ENCODE measurements around the gene GJB2. TPM values are rescaled to one million over a fixed set of nuclear protein-coding genes. Genes with fewer than 3 reads are reported as not detected.

The GJB2 gene
- total RNA-seq, 6 experiments from 2014 or later = not detected

DNA sequence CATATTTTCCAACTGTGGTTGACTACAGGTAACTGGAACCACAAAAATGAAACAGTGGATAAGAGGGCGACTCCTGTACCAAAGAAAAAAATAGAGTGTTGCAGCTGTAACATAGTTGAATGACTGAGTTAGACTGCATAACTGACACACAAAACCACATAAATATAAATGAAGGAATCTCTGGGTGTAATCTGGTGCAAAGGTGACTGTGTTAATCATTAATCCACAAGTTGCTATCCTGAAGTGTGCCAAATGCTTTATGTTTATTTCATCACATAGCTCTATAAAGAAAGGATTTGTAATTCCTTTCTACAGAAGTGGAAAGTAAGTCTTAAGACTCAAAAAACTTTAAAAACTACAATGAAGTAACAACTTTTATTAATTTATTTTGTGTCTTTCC, 6.0 kb upstream of the GJB2 start:
- no peaks in the 10 kb centered on the region for H3K9me3 Mint-ChIP-seq

DNA sequence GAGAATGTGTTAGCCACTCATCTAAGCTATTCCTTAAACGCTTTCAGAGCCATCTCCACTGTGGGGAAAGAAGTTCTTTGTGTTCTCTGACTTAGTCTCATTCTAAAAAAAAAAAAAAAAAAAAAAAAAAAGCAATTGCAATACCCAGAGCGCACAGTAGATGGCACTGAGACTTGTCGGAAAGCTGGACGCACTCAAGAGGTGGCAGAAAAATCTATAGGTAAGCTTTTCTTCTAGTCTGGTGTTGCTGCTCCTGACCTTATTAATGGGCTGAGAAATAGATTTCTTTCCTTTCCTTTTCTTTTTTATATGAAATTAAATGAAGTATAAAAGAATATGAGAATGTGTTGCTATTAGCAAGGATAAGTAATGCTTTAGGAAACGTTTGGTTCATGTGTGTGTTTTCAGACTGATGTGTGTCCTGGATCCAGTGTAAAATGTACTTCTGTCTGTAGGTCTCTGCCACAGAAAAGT, 4.7 kb upstream of the GJB2 start:
- peaks cover 34% of the 10 kb centered on the region for H3K27me3 Mint-ChIP-seq (ENCODE audit: insufficient read depth)
- DNase-seq = no peak
- no peaks in the 10 kb centered on the region for H3K9me3 Mint-ChIP-seq
- no peaks in the 10 kb centered on the region for H3K4me1 Mint-ChIP-seq (ENCODE audit: low read depth)
- TF ChIP-seq, protein P1, sequence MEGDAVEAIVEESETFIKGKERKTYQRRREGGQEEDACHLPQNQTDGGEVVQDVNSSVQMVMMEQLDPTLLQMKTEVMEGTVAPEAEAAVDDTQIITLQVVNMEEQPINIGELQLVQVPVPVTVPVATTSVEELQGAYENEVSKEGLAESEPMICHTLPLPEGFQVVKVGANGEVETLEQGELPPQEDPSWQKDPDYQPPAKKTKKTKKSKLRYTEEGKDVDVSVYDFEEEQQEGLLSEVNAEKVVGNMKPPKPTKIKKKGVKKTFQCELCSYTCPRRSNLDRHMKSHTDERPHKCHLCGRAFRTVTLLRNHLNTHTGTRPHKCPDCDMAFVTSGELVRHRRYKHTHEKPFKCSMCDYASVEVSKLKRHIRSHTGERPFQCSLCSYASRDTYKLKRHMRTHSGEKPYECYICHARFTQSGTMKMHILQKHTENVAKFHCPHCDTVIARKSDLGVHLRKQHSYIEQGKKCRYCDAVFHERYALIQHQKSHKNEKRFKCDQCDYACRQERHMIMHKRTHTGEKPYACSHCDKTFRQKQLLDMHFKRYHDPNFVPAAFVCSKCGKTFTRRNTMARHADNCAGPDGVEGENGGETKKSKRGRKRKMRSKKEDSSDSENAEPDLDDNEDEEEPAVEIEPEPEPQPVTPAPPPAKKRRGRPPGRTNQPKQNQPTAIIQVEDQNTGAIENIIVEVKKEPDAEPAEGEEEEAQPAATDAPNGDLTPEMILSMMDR (IDR thresholded peaks at IDR 0.05) = peak; percentile 87
- H3K36me3 Mint-ChIP-seq (ENCODE audit: low read depth) = no peaks in the 10 kb centered on the region
- H3K4me3 Mint-ChIP-seq = no peak overlapping the region
- no peak overlapping the region for H3K27ac Mint-ChIP-seq

More for the DNA sequence above, 6.0 kb upstream of the GJB2 start:
- Mint-ChIP-seq H3K4me1 (ENCODE audit: low read depth) (no peaks in the 10 kb centered on the region), H3K36me3 (ENCODE audit: low read depth) (no peaks in the 10 kb centered on the region), H3K27me3 (ENCODE audit: insufficient read depth) (peaks cover 27% of the 10 kb centered on the region), H3K27ac (no peak overlapping the region), H3K4me3 (no peak overlapping the region)
- no peak for DNase-seq
- TF ChIP-seq, protein P1 (IDR thresholded peaks at IDR 0.05) = no peak

DNA sequence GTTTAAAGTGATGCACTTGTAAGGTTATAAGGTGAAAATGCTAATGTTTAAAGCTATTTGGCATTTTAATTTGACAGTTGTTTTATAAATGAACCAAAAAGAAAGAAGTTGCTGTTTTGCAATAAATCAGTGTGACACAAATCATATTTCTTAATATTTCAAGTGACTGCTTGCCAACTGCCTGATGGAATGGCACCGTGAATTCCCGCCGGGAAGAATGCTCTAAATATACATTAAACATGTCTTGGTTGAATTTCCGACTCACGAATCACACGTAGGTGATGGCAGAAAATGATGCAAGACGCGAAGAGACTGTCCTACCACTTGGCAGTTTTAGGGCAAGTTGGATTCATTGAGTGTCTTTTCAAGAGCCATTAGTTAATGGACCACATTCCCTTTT, 3.1 kb upstream of the GJB2 start:
- Mint-ChIP-seq H3K27ac (no peak overlapping the region), H3K36me3 (ENCODE audit: low read depth) (no peaks in the 10 kb centered on the region), H3K4me3 (no peak overlapping the region), H3K27me3 (ENCODE audit: insufficient read depth) (peaks cover 47% of the 10 kb centered on the region), H3K9me3 (no peaks in the 10 kb centered on the region), H3K4me1 (ENCODE audit: low read depth) (peaks cover 2% of the 10 kb centered on the region)
- no peak for DNase-seq
- TF ChIP-seq, protein P1 (IDR thresholded peaks at IDR 0.05) = no peak

DNA sequence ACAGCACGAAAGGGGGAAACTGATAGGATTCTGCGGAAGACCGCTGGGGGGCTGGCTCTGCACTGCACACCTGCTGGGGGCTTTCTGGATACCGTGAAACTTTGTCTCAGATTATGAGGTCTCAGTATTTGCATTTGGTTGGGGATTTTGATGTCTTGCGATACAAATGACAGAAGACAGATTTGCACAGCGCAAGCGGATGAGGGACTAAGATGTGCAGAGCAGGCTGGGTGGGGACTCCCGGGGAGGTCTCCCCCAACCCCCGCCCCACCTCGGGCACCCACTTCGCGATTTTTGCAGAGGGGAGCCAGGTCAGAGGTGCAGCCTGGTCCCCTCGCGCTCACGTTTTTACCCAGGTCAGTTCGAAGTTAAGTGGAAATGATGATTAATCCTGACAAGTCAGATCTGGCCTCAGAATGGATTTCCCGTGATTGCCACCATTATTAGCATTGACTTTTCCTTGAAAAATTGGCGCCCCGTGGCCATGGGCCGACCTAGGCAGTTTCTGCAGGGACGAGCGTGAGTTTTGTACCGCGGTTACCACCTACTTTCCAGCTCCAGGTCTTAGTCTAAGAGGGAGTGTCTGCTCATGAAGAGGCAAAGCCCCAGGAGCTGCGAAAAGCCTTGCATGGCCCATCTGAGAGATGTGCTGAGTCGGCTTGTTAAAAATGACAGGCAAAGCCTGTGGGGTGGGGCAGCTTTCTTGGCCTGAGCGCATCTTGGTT, 1.3 kb upstream of the GJB2 start:
- DNase-seq = no peak
- Mint-ChIP-seq H3K9me3 (no peaks in the 10 kb centered on the region), H3K36me3 (ENCODE audit: low read depth) (no peaks in the 10 kb centered on the region), H3K27ac (no peak overlapping the region), H3K4me1 (ENCODE audit: low read depth) (peaks cover 9% of the 10 kb centered on the region), H3K27me3 (ENCODE audit: insufficient read depth) (peaks cover 48% of the 10 kb centered on the region), H3K4me3 (no peak overlapping the region)
- TF ChIP-seq, protein P1 (IDR thresholded peaks at IDR 0.05) = no peak

DNA sequence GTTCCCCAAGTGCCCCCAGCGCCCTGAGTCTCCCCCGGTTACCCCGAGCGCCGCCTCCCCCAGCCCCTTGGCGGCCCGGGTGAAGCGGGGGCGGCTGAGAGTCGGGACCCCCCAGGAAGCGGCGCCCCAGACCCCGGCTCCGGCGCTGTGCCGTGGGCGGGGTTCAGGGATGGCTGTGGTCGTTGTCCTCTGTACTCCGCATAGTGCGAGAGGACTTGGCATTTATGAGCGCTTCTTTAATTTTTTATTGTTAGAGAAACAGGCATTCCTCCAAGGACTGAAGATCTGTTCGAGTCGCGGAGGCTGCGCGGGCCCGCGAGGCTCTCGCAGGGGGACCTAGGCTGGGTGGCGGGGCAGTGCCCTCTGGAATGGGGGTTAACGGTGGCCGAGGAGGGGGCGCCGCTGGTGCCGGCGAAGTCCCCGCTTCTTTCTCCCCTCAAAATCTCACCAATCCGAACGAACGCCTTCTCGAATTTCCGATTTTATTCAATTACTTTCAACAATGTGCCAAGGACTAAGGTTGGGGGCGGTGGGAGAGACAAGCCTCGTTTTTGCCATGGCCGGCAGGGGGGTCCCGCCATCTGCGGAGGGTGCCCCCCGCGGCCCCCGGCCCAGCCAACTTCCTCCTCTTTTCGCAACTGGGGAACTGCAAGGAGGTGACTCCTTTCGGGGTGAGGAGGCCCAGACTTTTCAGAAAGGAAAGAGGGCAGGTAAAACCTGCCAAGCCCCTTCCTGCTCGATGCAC, 596 bp upstream of the GJB2 start:
- H3K4me1 Mint-ChIP-seq (ENCODE audit: low read depth) = peaks cover 9% of the 10 kb centered on the region
- no peak overlapping the region for H3K27ac Mint-ChIP-seq
- no peaks in the 10 kb centered on the region for H3K36me3 Mint-ChIP-seq (ENCODE audit: low read depth)
- DNase-seq = no peak
- TF ChIP-seq, protein P1 (IDR thresholded peaks at IDR 0.05) = no peak
- no peak overlapping the region for H3K4me3 Mint-ChIP-seq
- peaks cover 53% of the 10 kb centered on the region for H3K27me3 Mint-ChIP-seq (ENCODE audit: insufficient read depth)
- H3K9me3 Mint-ChIP-seq = no peaks in the 10 kb centered on the region
